ENCODE data around the gene PPP2R2C.

DNA sequence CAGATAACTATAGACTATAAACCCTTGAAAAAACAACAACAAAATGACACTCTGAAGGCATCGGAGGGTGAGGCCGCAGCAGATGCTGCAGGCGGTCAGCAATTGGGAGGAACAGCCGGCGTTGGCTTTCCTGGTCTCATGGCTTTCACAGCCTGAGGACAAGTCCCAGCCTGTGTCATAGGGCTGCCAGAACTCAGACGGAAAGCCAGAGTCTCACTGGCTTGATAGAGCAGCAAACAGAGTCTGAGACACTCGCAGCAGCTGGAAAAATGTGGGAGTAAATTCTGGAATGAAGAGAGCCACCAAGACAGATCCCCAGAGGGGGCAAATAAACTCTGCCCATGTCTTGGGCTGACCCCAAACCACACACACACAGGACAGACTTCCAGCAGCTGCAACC is 86.3 kb downstream of the PPP2R2C start:
- TF ChIP-seq, protein P1, sequence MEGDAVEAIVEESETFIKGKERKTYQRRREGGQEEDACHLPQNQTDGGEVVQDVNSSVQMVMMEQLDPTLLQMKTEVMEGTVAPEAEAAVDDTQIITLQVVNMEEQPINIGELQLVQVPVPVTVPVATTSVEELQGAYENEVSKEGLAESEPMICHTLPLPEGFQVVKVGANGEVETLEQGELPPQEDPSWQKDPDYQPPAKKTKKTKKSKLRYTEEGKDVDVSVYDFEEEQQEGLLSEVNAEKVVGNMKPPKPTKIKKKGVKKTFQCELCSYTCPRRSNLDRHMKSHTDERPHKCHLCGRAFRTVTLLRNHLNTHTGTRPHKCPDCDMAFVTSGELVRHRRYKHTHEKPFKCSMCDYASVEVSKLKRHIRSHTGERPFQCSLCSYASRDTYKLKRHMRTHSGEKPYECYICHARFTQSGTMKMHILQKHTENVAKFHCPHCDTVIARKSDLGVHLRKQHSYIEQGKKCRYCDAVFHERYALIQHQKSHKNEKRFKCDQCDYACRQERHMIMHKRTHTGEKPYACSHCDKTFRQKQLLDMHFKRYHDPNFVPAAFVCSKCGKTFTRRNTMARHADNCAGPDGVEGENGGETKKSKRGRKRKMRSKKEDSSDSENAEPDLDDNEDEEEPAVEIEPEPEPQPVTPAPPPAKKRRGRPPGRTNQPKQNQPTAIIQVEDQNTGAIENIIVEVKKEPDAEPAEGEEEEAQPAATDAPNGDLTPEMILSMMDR (conservative IDR thresholded peaks at IDR 0.05; ENCODE audit: low read depth, low read length) = no peak
- no peak for TF ChIP-seq EZH2 (IDR thresholded peaks at IDR 0.05; ENCODE audit: borderline replicate concordance, low read depth, low read length, poor library complexity, severe bottlenecking)
